Measurements from ENCODE around the gene LAMA2. TPM values are rescaled to one million over a fixed set of nuclear protein-coding genes. Genes with fewer than 3 reads are reported as not detected.

The LAMA2 gene
- total RNA-seq, 2 donors from 2014 or later = 2.2 to 3.4 TPM

DNA sequence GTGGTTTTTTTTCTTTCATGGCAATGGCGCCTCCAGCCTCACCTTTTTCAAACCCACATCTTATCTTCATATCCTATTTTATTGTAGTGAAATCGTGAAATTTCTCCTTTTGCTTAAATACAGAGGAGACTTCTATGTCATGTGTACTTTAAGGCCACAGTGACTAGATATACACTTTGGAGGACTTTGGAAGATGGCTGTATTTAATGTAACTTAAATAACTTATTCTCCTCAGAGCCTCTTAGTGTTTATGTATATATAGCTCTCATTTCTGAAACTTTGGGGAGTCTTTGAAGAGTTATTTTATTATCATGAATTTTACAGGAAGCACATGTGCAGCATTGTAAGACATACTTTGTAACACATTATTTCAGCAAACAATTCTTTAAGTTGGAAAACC lies 968 bp downstream of the LAMA2 start:
- DNase-seq = no peak

DNA sequence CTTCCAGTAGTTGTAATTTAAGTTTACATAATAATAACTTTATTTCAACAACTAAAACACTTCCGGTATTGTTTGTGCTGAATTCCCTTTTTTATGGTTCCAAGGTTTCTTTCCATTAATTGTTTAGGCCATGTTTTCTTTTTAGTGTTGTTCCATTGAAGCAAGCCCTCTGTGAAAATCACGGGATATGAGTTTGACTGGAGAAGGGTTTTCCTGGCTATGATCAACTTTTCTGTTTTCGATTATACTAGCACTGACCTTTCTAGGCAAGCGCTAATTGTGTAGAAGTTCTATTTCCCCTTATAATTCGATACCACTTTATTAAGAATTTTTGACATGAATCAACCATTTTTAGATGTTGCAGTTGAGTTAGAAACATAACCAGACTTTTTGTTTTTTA lies 2.4 kb downstream of the LAMA2 start:
- ATAC-seq = no peak
- Mint-ChIP-seq H3K4me3 (no peak overlapping the region), H3K27ac (no peak overlapping the region), H3K36me3 (ENCODE audit: low read depth) (no peaks in the 10 kb centered on the region), H3K27me3 (peaks cover 32% of the 10 kb centered on the region), H3K4me1 (peaks cover 9% of the 10 kb centered on the region)
- DNase-seq = no peak
- no peaks in the 10 kb centered on the region for H3K9me3 ChIP-seq (ENCODE audit: control insufficient read depth, low read length, poor library complexity, severe bottlenecking)

More for the DNA sequence above, 968 bp downstream of the LAMA2 start:
- peaks cover 9% of the 10 kb centered on the region for H3K4me1 Mint-ChIP-seq
- no peak overlapping the region for H3K4me3 Mint-ChIP-seq
- H3K9me3 ChIP-seq (ENCODE audit: control insufficient read depth, low read length, poor library complexity, severe bottlenecking) = no peaks in the 10 kb centered on the region
- no peak overlapping the region for H3K27ac Mint-ChIP-seq
- ATAC-seq = no peak
- H3K36me3 Mint-ChIP-seq (ENCODE audit: low read depth) = no peaks in the 10 kb centered on the region
- H3K27me3 Mint-ChIP-seq = peaks cover 30% of the 10 kb centered on the region

DNA sequence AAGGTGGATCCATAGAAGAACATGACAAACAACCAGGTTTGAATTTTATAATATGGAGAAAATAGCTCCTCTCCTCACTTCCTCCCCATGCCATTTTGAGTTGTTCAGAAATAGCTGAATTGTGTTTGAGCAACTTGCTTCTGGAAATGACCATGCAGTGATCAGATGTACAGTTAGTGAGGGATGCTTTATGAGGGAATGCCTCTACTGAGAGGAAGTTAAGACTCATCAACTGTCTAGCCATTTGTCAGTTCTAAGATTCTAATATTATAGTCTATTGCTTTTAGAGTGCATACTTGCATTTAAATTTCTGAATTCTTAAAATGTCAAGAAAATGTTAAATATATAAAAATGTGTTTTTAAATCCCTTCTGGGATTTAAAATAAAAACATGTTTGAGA lies 3.8 kb downstream of the LAMA2 start:
- Mint-ChIP-seq H3K27me3 (peaks cover 32% of the 10 kb centered on the region), H3K4me1 (peaks cover 9% of the 10 kb centered on the region), H3K36me3 (ENCODE audit: low read depth) (no peaks in the 10 kb centered on the region), H3K4me3 (no peak overlapping the region), H3K27ac (no peak overlapping the region)
- no peaks in the 10 kb centered on the region for H3K9me3 ChIP-seq (ENCODE audit: control insufficient read depth, low read length, poor library complexity, severe bottlenecking)
- ATAC-seq = no peak
- no peak for DNase-seq

DNA sequence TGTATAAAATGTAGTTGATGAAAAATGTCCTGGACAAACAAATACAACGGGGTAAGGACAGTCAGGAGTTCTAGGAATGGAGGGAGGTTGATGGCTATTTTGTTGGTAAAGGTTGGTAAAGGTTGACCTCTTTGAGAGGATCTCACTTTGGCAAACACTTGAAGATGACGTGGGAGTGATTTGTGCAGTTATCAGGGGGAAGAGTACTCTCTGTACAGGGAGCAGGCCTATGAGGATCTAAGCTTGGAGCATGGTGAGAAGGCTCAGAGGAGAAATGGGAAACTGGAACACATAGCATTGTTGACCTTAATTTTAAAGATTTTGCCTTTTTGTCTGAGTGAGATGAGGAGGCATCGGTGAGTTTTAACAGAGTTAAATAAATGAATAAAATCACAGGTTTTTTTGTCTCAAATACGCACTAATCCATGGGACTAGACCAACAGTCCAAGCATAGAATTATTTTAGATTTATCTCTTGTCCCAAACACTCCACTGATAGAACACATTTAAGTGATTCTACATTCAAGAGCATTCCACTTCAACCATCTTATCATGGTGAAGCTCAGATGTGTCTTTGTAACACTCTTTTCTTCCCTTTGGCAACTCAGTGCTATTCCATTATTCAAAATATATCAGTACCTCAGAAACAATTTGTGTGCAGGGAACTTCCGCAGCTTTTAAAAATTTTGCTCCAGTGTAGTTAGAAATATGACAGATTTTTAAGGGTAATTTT lies 5.7 kb downstream of the LAMA2 start:
- H3K9me3 ChIP-seq (ENCODE audit: control insufficient read depth, low read length, poor library complexity, severe bottlenecking) = no peaks in the 10 kb centered on the region
- H3K4me1 Mint-ChIP-seq = no peaks in the 10 kb centered on the region
- no peak for ATAC-seq
- no peaks in the 10 kb centered on the region for H3K36me3 Mint-ChIP-seq (ENCODE audit: low read depth)
- H3K27ac Mint-ChIP-seq = no peak overlapping the region
- H3K4me3 Mint-ChIP-seq = no peak overlapping the region
- H3K27me3 Mint-ChIP-seq = peaks cover 16% of the 10 kb centered on the region
- no peak for DNase-seq

DNA sequence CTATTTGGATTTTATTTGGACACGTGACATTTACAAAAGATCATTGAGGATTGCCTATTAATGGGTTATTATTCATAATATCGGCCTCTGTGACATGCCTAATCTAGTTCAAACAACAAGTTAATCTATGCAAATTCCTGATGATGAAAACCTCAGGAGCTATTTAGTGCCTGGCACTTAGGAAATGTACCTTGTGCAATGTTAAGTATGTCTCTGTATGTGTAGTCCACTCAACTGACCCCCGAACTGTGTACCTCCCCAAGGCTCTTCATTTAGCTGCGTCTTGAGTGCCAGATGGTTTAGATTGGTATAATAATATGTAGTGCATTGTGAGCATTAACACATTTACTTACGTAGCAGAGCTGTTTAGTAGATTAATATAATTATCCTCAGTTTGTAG lies 6.9 kb downstream of the LAMA2 start:
- Mint-ChIP-seq H3K4me3 (no peak overlapping the region), H3K27me3 (peaks cover 12% of the 10 kb centered on the region), H3K27ac (no peak overlapping the region), H3K36me3 (ENCODE audit: low read depth) (no peaks in the 10 kb centered on the region), H3K4me1 (no peaks in the 10 kb centered on the region)
- no peak for ATAC-seq
- no peak for DNase-seq
- H3K9me3 ChIP-seq (ENCODE audit: control insufficient read depth, low read length, poor library complexity, severe bottlenecking) = no peaks in the 10 kb centered on the region

DNA sequence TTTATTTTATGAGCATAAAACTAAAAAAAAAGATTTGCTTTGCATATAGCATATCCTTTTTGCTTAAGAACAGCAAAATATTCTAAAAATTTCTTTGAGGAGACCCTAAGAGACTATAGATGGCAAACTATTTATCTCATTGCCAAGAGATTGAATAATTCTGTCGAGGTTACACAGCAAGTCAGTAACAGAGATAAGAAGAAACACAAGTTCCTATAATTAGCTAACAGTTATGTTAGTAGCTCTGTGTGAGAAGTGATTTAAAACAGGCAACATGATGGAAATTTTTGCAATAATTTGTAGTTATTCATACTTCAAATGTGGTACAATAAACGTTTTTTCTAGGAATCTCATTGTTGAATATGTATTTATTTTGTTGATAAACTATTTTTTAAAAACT lies 9.1 kb downstream of the LAMA2 start:
- DNase-seq = no peak
- no peaks in the 10 kb centered on the region for H3K9me3 ChIP-seq (ENCODE audit: control insufficient read depth, low read length, poor library complexity, severe bottlenecking)
- Mint-ChIP-seq H3K4me1 (no peaks in the 10 kb centered on the region), H3K4me3 (no peak overlapping the region), H3K27me3 (peaks cover 11% of the 10 kb centered on the region), H3K36me3 (ENCODE audit: low read depth) (no peaks in the 10 kb centered on the region), H3K27ac (no peak overlapping the region)
- ATAC-seq = no peak

DNA sequence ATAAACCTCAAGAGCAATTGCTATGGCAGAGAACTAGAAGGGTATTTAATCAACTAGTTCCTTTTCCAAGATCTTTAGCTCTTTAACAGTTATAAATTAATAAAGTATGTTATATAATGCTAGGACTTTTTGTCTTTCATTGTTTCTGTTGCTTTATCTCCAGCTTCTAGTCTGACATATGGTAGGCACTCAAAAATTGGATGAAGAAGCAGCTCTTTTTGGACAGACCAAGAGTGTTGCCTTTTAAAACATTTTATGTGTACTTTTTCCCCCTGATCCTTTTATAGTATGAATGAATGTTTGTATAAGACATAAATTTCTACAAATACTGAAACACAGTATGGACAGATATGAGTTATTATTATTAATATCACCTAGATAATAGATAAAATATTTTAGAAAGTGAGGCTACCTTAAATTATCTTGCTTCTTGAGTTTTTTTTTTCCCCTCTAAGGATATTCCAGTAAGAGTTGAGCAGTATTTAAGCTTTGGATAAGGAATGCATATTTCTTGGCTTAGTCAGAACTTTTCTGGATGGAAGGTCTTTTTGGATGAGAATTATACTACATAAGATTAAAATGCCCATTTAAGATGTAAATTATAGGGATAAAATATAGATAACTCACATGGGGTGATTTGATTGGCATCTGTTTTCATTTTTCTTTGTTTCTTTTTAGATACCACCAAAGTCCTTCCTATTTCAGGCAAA lies 16.6 kb downstream of the LAMA2 start:
- Mint-ChIP-seq H3K4me3 (no peak overlapping the region), H3K4me1 (no peaks in the 10 kb centered on the region), H3K27ac (no peak overlapping the region), H3K27me3 (no peaks in the 10 kb centered on the region), H3K36me3 (ENCODE audit: low read depth) (no peaks in the 10 kb centered on the region)
- ATAC-seq (no peak), DNase-seq (no peak)
- H3K9me3 ChIP-seq (ENCODE audit: control insufficient read depth, low read length, poor library complexity, severe bottlenecking) = no peaks in the 10 kb centered on the region

DNA sequence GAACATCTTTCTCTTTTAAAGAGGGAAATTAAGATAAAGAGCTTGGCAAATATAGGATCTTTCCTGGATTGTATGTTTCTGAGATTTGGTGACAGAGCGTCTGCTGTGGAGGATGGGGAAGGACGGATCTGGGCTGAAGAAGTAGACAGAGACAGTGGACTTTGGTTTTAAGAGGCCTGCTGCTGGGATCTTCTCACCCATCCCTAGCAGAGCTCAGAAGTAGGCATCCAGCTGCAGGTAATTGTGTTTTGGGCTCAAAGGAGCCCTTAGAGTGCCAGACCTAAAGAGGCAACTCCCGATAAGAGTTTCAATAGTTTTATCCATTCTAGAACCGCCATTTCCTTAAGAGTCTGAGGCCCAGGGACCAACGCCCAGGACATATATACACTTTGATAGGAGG lies 20.8 kb downstream of the LAMA2 start:
- no peaks in the 10 kb centered on the region for H3K9me3 ChIP-seq (ENCODE audit: control insufficient read depth, low read length, poor library complexity, severe bottlenecking)
- DNase-seq = no peak
- no peaks in the 10 kb centered on the region for H3K36me3 Mint-ChIP-seq (ENCODE audit: low read depth)
- no peaks in the 10 kb centered on the region for H3K27me3 Mint-ChIP-seq
- H3K27ac Mint-ChIP-seq = no peak overlapping the region
- H3K4me3 Mint-ChIP-seq = no peak overlapping the region
- no peak for ATAC-seq
- no peaks in the 10 kb centered on the region for H3K4me1 Mint-ChIP-seq

DNA sequence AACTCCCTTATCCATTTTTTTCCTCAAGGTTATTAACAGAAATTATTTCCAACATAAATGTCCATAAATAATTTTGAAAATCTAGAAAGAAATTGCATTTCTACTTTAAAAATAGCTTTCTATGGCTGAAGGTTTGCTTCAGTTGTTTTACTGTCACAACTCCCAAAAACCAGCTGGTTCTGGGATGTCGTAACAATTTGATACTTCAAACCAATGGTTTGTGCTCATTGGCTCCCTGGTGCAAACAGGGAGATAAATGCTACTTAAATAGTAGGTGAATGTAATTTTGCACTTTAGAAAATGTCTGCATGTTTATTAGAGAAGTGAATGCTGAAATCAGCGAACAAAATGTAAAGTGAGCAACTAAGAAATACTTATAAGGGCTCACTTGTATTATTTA lies 31.1 kb downstream of the LAMA2 start:
- Mint-ChIP-seq H3K27me3 (peaks cover 7% of the 10 kb centered on the region), H3K36me3 (ENCODE audit: low read depth) (no peaks in the 10 kb centered on the region), H3K4me3 (no peak overlapping the region), H3K4me1 (no peaks in the 10 kb centered on the region), H3K27ac (no peak overlapping the region)
- no peaks in the 10 kb centered on the region for H3K9me3 ChIP-seq (ENCODE audit: control insufficient read depth, low read length, poor library complexity, severe bottlenecking)
- ATAC-seq (no peak), DNase-seq (no peak)

DNA sequence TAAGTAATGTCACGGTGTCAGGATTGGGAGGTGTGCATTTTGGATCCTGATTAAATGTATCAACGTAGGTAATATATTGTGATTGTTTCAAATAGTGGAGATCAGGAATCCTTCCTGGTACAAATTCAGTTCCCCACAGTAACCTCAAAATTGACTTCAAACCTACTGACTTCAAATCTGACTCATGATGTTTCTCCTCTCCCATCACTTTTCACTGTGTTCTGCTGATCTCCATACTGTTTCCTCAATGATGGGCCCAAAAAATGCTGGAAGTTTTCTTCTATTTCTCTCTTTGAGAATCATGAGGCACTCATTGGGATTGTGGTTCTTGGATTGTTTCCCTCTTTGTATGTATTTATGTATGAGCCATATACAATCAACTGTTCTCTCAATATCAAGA lies 35.9 kb downstream of the LAMA2 start:
- Mint-ChIP-seq H3K4me3 (no peak overlapping the region), H3K27me3 (peaks cover 8% of the 10 kb centered on the region), H3K36me3 (ENCODE audit: low read depth) (no peaks in the 10 kb centered on the region), H3K4me1 (no peaks in the 10 kb centered on the region), H3K27ac (no peak overlapping the region)
- no peak for DNase-seq
- H3K9me3 ChIP-seq (ENCODE audit: control insufficient read depth, low read length, poor library complexity, severe bottlenecking) = no peaks in the 10 kb centered on the region
- no peak for ATAC-seq

DNA sequence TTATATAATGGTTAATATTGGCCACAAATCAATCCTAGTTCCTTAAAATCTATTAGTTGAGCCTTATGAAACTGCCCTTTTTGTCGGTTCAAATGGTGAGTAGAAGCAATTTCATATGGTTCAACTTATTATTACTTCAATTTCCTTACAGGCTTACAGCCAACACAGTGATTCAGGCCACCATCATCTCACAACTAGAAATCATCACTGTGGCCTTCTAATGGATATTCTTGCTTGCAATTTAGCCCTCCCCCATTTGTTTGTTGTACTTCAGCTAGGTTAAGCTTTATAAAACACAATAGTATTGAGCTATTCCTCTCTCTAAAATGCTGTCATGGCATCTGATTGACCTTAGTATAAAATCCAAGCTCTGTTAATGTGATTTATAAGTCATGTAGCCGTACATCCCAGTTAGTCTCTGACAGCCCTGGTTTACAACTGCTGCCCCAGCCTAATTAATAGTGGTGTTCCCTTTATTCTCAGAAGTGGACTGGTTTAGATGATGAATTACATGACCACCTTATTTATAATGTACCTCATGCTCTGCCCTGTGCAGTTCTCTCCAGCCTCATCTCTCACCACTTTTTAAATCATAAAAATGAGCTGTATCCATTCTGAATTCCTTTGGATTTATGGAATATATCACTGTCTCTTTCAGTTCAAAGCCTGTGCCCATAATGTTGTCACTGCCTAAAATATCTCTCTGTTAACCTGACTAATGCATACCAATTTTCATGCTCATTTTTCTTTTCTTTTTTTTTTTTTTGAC lies 36.7 kb downstream of the LAMA2 start:
- Mint-ChIP-seq H3K27me3 (peaks cover 8% of the 10 kb centered on the region), H3K36me3 (ENCODE audit: low read depth) (no peaks in the 10 kb centered on the region), H3K4me3 (no peak overlapping the region), H3K27ac (no peak overlapping the region), H3K4me1 (no peaks in the 10 kb centered on the region)
- DNase-seq = no peak
- no peaks in the 10 kb centered on the region for H3K9me3 ChIP-seq (ENCODE audit: control insufficient read depth, low read length, poor library complexity, severe bottlenecking)
- no peak for ATAC-seq

DNA sequence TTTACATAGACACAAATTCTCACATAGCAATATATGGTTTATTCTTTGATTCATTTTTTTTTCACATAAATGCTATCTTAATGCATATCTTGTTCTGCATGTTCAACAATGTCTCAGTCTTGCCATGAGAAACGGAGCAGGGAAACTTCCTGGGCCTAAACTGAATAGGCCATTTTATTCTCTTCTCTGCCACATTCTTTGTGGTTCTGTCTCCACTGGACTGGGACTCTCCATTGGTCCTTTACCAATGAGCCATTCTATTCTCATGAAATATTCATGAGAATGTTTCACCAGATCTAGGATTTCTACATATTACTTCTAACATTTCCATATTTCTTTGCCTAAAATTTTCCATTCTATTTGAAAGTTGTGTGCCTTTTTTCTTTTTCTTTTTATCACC lies 42.8 kb downstream of the LAMA2 start:
- Mint-ChIP-seq H3K27ac (no peak overlapping the region), H3K4me1 (no peaks in the 10 kb centered on the region), H3K36me3 (ENCODE audit: low read depth) (peaks cover 2% of the 10 kb centered on the region), H3K27me3 (peaks cover 15% of the 10 kb centered on the region), H3K4me3 (no peak overlapping the region)
- ATAC-seq (no peak), DNase-seq (no peak)
- H3K9me3 ChIP-seq (ENCODE audit: control insufficient read depth, low read length, poor library complexity, severe bottlenecking) = no peaks in the 10 kb centered on the region

DNA sequence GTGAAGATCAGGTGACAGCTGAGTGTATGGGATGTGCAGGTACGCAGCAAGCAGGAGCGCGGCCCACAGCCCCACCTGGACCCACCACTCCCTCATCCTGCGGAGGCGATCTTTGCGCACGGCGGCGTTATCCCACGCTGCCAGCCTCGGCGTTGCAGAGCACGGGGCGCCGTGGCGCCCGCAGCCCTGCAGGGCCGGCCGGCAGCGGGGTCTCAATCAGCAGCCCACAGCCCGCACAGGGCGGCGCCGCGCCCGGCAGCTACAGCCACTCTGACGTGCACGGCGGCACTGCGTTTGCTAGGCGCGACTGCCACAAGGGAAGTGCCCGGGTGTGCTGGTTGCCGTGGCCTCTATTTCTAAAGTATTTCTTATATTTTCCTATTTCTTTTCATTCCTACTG lies 46.9 kb downstream of the LAMA2 start:
- Mint-ChIP-seq H3K36me3 (ENCODE audit: low read depth) (peaks cover 2% of the 10 kb centered on the region), H3K27me3 (peaks cover 15% of the 10 kb centered on the region), H3K4me3 (no peak overlapping the region), H3K27ac (no peak overlapping the region), H3K4me1 (peaks cover 3% of the 10 kb centered on the region)
- DNase-seq = no peak
- H3K9me3 ChIP-seq (ENCODE audit: control insufficient read depth, low read length, poor library complexity, severe bottlenecking) = no peaks in the 10 kb centered on the region
- no peak for ATAC-seq

Measured in T-helper 17 cell (primary cell).